Endothelial cell of umbilical vein (primary cell): Measurements from ENCODE around the gene LSG1.

Source experiments
- EZH2 ChIP-seq: IDR thresholded peaks from 2 replicates; pipeline ENCODE4 v1.6.1; 2012; ENCODE audit warnings: borderline replicate concordance, low read depth, mild to moderate bottlenecking, moderate library complexity, low read length, inconsistent platforms; ENCODE audit not compliant: severe bottlenecking
- JUN ChIP-seq: IDR thresholded peaks from 2 replicates; pipeline ENCODE4 v1.6.1; 2011; ENCODE audit warnings: borderline replicate concordance, low read depth; ENCODE audit not compliant: insufficient read length, insufficient read depth
- MYC ChIP-seq: IDR thresholded peaks from one replicate; pipeline ENCODE4 v1.6.1; 2011; ENCODE audit warnings: mild to moderate bottlenecking, low read depth, low read length
- POLR2A ChIP-seq: IDR thresholded peaks from 2 replicates; pipeline ENCODE4 v1.6.1; 2012; ENCODE audit warnings: low read depth, mild to moderate bottlenecking, control low read depth, low read length
- POLR2AphosphoS5 ChIP-seq: IDR thresholded peaks from 2 replicates; pipeline ENCODE4 v1.6.1; 2012; ENCODE audit warnings: low read depth, mild to moderate bottlenecking, control low read depth, low read length, moderate library complexity; ENCODE audit not compliant: insufficient read depth
- TF ChIP-seq, protein P1 (sequence below), 2 donors: IDR thresholded peaks; 1 replicate in 1 of 2; 2 replicates in 1 of 2; pipeline ENCODE4 v1.5.1; 2011; ENCODE audit warnings: low read length in 2 of 2, mild to moderate bottlenecking in 2 of 2, moderate library complexity in 2 of 2, control low read depth in 1 of 2, inconsistent platforms in 1 of 2, low read depth in 1 of 2; ENCODE audit not compliant: insufficient read depth in 1 of 2; ENCODE audit errors: extremely low read depth in 1 of 2

DNA sequence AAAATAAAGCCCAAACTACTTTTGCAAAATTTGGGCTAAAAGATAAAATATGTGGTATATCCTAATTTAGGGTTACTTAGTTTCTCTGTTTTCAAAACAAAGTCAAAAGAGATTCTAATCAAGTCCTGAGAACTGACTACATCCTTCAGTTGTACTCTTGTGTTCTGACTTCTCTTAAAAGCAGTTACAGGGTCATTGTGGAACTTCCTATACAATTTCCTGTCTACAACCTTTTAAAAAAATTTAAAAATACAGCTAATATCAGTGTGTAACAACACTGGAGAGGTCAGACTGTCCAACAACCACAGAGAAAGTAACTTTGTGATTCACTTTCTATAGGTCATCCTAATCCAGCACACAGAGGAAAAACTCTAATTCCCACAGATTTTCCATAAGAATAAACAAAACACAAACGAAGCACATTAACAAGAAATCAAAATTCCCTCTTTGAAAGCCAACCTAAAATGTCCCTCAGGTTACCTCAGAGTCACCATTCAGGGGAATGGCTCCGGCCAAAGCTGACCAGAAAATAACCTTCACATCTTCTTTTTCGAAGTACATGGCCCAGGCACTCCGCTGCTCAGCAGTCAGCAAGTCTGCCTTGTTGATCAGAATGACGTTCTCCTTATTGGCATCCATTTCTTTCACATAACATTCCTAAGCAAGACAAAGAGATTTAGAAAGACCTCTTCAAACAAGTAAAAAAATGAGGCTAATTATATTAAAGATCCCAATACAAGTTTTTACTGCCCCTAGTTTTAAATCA lies 13.3 kb downstream of the LSG1 start:
- TF ChIP-seq, protein P1, sequence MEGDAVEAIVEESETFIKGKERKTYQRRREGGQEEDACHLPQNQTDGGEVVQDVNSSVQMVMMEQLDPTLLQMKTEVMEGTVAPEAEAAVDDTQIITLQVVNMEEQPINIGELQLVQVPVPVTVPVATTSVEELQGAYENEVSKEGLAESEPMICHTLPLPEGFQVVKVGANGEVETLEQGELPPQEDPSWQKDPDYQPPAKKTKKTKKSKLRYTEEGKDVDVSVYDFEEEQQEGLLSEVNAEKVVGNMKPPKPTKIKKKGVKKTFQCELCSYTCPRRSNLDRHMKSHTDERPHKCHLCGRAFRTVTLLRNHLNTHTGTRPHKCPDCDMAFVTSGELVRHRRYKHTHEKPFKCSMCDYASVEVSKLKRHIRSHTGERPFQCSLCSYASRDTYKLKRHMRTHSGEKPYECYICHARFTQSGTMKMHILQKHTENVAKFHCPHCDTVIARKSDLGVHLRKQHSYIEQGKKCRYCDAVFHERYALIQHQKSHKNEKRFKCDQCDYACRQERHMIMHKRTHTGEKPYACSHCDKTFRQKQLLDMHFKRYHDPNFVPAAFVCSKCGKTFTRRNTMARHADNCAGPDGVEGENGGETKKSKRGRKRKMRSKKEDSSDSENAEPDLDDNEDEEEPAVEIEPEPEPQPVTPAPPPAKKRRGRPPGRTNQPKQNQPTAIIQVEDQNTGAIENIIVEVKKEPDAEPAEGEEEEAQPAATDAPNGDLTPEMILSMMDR (IDR thresholded peaks at IDR 0.05; ENCODE audit: extremely low read depth in 1 of 2, insufficient read depth in 1 of 2, low read depth in 1 of 2, low read length in 2 of 2) = no peak
- peak; percentile 55 for TF ChIP-seq JUN
- TF ChIP-seq POLR2A = peak; percentile 46
- TF ChIP-seq POLR2AphosphoS5 = no peak
- TF ChIP-seq MYC = no peak
- no peak for TF ChIP-seq EZH2
